HCT116 (cell line): Measurements from ENCODE around the gene ERAP2. TPM values are rescaled to one million over a fixed set of nuclear protein-coding genes. Genes with fewer than 3 reads are reported as not detected.

ENCODE experiments used
- ATAC-seq: fragments of 200-7000 bp; cut with Tn5 transposase; 2 replicates; pipeline ENCODE4 v1.9.1; 2020; ENCODE audit warnings: mild to moderate bottlenecking, moderate library complexity
- BruUV-seq: library from RNA; stranded (reverse); fragments of 400-500 nt; replicated peaks from 2 replicates; lab custom pipeline; 2021; lab: Mats Ljungman, UMichigan
- CTCF ChIA-PET: fragments of 300-600 bp; sonication (Branson Sonifier 250); formaldehyde crosslinking; loops from one replicate; lab custom pipeline; 2021; ENCODE audit warnings: antibody characterized with exemption; lab: Charles Lee
- POLR2A ChIA-PET: fragments of 300-600, 350-600 bp; sonication (Branson Sonifier 250); formaldehyde crosslinking; loops from one replicate; lab custom pipeline; 2021; ENCODE audit warnings: antibody characterized with exemption; lab: Charles Lee
- RAD21 ChIA-PET, 2 experiments: fragments of 300-600 bp; sonication (Branson Sonifier 250); formaldehyde crosslinking; loops; one replicate each; lab custom pipeline; 2023; ENCODE audit warnings: low total read pairs in 2 of 2; ENCODE audit not compliant: uncharacterized antibody in 2 of 2, unreplicated experiment in 2 of 2, low non-redundant PET in 1 of 2; lab: Charles Lee
- DNase-seq: peaks from one replicate; pipeline ENCODE4 v3.0.0-alpha.2; 2010; ENCODE audit warnings: low read depth, low spot score
- H2AFZ ChIP-seq: fragments of 200-600 bp; shearing (Covaris generic), sonication (generic); 2 replicates; pipeline ENCODE4 v1.6.1; 2017; ENCODE audit warnings: low read depth, mixed run types, mixed read lengths, antibody characterized with exemption, low read length; ENCODE audit not compliant: poor library complexity, severe bottlenecking
- H3K27ac ChIP-seq: 2 replicates; pipeline ENCODE4 v1.5.1; 2012; ENCODE audit warnings: low read depth, low read length
- H3K27me3 ChIP-seq: fragments of 200-600 bp; sonication (generic); 2 replicates; pipeline ENCODE4 v1.6.1; 2016; ENCODE audit warnings: mixed run types, low read length, mixed read lengths; ENCODE audit not compliant: insufficient read depth
- H3K36me3 ChIP-seq, 2 experiments: fragments of 200-500 bp in 1 of 2; fragments of 200-600 bp in 1 of 2; sonication (Bioruptor generic) in 1 of 2; sonication (generic) in 1 of 2; 2 replicates each; pipeline versions ENCODE4 v1.5.1 to v1.6.1; 2014 to 2016; ENCODE audit warnings: low read length in 2 of 2, inconsistent platforms in 1 of 2, mixed read lengths in 1 of 2, mixed run types in 1 of 2; ENCODE audit not compliant: insufficient read depth in 2 of 2, control insufficient read depth in 1 of 2
- H3K4me1 ChIP-seq, 2 experiments: fragments of 200-600 bp in 1 of 2; sonication (generic) in 1 of 2; 2 replicates each; pipeline versions ENCODE4 v1.5.1 to v1.6.1; 2012 to 2017; ENCODE audit warnings: low read length in 2 of 2, inconsistent platforms in 1 of 2, mild to moderate bottlenecking in 1 of 2, mixed read lengths in 1 of 2, mixed run types in 1 of 2, moderate library complexity in 1 of 2; ENCODE audit not compliant: insufficient read depth in 2 of 2, control insufficient read depth in 1 of 2
- H3K4me2 ChIP-seq: fragments of 200-600 bp; sonication (generic); 2 replicates; pipeline ENCODE4 v1.6.1; 2017; ENCODE audit warnings: mixed run types, low read length, mixed read lengths
- H3K4me3 ChIP-seq, 2 experiments: fragments of 200-600 bp in 1 of 2; sonication (generic) in 1 of 2; replicated peaks in 1 of 2; 2 replicates each; pipeline ENCODE4 v1.5.1; 2011 to 2016; ENCODE audit warnings: low read length in 2 of 2, control low read depth in 1 of 2, low read depth in 1 of 2, mild to moderate bottlenecking in 1 of 2, mixed read lengths in 1 of 2, mixed run types in 1 of 2
- H3K79me2 ChIP-seq: fragments of 200-600 bp; sonication (generic); 2 replicates; pipeline ENCODE4 v1.6.1; 2017; ENCODE audit warnings: mild to moderate bottlenecking, mixed run types, low read length, moderate library complexity, mixed read lengths; ENCODE audit not compliant: insufficient read depth
- H3K9ac ChIP-seq: fragments of 200-600 bp; sonication (generic); 2 replicates; pipeline ENCODE4 v1.6.1; 2016; ENCODE audit warnings: low read length, mixed read lengths
- H3K9me2 ChIP-seq: fragments of 200-600 bp; sonication (generic), shearing (Covaris generic); 2 replicates; pipeline ENCODE4 v1.6.1; 2017; ENCODE audit warnings: mixed run types, mild to moderate bottlenecking, moderate library complexity; ENCODE audit not compliant: insufficient read depth
- H3K9me3 ChIP-seq, 2 experiments: fragments of 200-500 bp in 1 of 2; fragments of 200-600 bp in 1 of 2; sonication (Bioruptor generic) in 1 of 2; sonication (generic) in 1 of 2; 2 replicates each; pipeline ENCODE4 v1.6.1; 2014 to 2017; ENCODE audit warnings: low read length in 2 of 2, mixed read lengths in 2 of 2, inconsistent platforms in 1 of 2, low read depth in 1 of 2, mild to moderate bottlenecking in 1 of 2, mixed run types in 1 of 2, moderate library complexity in 1 of 2; ENCODE audit not compliant: control insufficient read depth in 1 of 2, insufficient read depth in 1 of 2
- H4K20me1 ChIP-seq: fragments of 200-600 bp; sonication (generic), shearing (Covaris generic); 2 replicates; pipeline ENCODE4 v1.6.1; 2017; ENCODE audit warnings: mixed run types, mild to moderate bottlenecking, moderate library complexity; ENCODE audit not compliant: insufficient read depth
- CBX3 ChIP-seq: IDR thresholded peaks from 2 replicates; pipeline ENCODE4 v1.6.1; 2012; ENCODE audit warnings: low read depth
- EZH2 ChIP-seq: fragments of 200-600 bp; sonication (generic); IDR thresholded peaks from 2 replicates; pipeline ENCODE4 v1.6.1; 2017; ENCODE audit warnings: antibody characterized with exemption, mixed run types
- POLR2A ChIP-seq: IDR thresholded peaks from 2 replicates; pipeline ENCODE4 v1.7.0; 2011; ENCODE audit warnings: borderline replicate concordance; ENCODE audit not compliant: insufficient read depth, insufficient read length; ENCODE audit errors: extremely low read depth
- REST ChIP-seq: IDR thresholded peaks from 2 replicates; pipeline ENCODE4 v1.6.1; 2012; ENCODE audit warnings: low read depth
- SIN3A ChIP-seq: IDR thresholded peaks from 2 replicates; pipeline ENCODE4 v1.6.1; 2012; ENCODE audit warnings: low read depth
- TCF7L2 ChIP-seq: IDR thresholded peaks from 2 replicates; pipeline ENCODE4 v1.7.0; 2011; ENCODE audit warnings: borderline replicate concordance, inconsistent platforms; ENCODE audit not compliant: insufficient read depth, insufficient read length; ENCODE audit errors: extremely low read depth
- intact Hi-C: fragments of 100-400 bp; cut with micrococcal nuclease; formaldehyde crosslinking; loops from 2 replicates; pipeline ENCODE4 v1.10.0; 2022
- total RNA-seq: library from RNA; stranded (reverse); gene quantifications from one replicate; pipeline ENCODE4 v1.2.1, GENCODE V29; 2021; ENCODE audit not compliant: unreplicated experiment

ERAP2 gene
- total RNA-seq, 1 experiment from 2014 or later: 2.2 TPM

DNA sequence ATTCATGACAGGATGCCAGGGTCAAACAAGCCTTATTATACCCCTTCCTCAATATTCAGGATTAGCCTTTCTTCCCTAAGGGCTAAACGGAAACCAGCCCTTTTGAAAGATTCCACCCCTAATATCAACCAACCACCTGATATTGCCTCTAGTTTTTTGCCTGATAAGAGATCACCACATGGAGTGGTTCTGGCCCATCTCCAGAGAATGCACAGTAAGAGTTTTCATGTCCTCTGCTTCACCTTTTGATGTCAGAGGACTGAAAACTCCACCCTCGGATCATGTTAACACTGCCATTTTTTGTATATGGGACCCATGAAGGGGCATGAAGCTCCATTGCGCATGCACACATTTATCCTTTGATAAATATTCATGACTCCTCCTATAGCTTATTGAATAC, 53.8 kb downstream of the ERAP2 start:
- ChIA-PET POLR2A (no interaction called here), RAD21 (no interaction called here)
- BruUV-seq: no TSS peak

More for the DNA sequence above, 53.8 kb downstream of the ERAP2 start:
- Histone ChIP-seq H3K36me3 (no peaks in the 10 kb centered on the region), H3K4me2 (no peak overlapping the region), H3K4me1 (peaks cover 9 to 22% of the 10 kb centered on the region in 2 experiments; a peak in 3 of 4 replicates), H3K9me2 (no peaks in the 10 kb centered on the region), H2AFZ (no peak overlapping the region), H3K27me3 (no peaks in the 10 kb centered on the region), H4K20me1 (no peaks in the 10 kb centered on the region), H3K9ac (no peak overlapping the region), H3K4me3 (no peak overlapping the region), H3K9me3 (no peaks in the 10 kb centered on the region), H3K27ac (no peak overlapping the region), H3K79me2 (no peaks in the 10 kb centered on the region)
- TF ChIP-seq REST (no peak), POLR2A (no peak), CBX3 (no peak), TCF7L2 (no peak), SIN3A (no peak), EZH2 (no peak)
- intact Hi-C loops: loop anchor here (10.0 kb wide), 1 partner anchor 125 kb away; the partner anchor contains the start of gene ERAP1
- DNase-seq: no peak
- CTCF ChIA-PET: no interaction called here
- no peak for ATAC-seq
